GM21423 (cell line): ENCODE measurements around the gene FBXW7.
A peak's percentile ranks its signal among the peaks of the same experiment; 100 is the strongest.
"Not testable (repeated sequence)": the region's sequence is repeated elsewhere in the genome, so short reads cannot be mapped to it uniquely, and the experiment has no call there.

Experiments
- ATAC-seq: cut with Tn5 transposase; IDR thresholded peaks from one replicate; pipeline ENCODE4 v1.9.1; 2021; ENCODE audit warnings: mild to moderate bottlenecking, moderate library complexity; ENCODE audit not compliant: unreplicated experiment

FBXW7 gene

GRCh38 chr4:152545088-152545487, 9.2 kb upstream of the FBXW7 start:
- ATAC-seq: no peak

DNA sequence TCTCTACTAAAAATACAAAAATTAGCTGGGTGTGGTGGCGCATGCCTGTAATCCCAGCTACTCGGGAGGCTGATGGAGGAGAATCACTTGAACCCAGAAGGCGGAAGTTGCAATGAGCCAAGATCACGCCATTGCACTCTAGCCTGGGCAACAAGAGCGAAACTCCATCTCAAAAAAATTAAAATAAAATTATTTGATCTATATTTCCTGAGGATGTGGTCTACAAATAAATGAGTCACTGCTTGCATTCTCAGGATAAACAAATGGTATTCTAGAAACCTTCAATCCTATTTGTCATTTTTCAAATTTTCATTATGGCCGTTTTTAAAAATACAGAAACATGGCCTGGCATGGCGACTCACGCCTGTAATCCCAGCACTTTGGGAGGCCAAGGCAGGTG, 8.6 kb upstream of the FBXW7 start:
- not testable (repeated sequence) for ATAC-seq

DNA sequence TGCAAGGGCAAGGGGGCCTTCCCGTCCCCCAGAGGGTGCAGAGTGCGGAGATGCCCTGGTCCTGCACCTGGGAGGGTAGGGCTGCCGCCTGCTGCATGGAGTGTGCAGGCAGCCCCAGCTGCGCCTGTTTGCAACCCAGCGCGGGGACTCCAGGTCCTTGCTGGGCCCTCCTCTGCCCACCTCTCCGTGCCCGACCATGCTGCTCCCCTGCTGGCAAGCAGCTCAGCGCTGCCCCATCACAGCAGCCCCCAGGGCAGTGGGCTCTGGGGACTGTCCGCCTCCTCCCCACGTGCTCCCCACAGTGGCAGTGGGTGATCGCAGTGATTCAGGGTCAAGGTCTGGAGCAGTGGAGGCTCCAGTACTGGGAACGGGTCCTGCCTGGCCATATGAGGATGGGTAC, 5.0 kb upstream of the FBXW7 start:
- no peak for ATAC-seq

DNA sequence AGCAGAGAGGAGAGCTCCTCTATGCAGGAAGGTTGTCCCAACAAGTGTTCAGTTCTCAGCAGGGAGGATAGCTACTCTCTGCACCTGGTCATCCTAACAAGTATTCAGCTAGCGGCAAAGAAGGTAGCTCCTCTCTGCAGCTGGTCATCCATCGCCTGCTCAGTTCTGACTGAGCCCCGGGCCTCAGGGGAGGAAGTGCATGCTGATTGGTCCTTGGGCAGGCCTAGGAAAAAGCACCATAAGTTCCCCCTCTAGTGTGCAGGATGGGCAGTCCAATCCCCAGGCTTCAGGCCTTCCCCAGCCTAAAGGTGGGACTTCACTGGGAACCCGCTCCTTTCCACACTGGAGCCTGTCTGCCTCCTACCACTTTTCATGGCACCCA, 4.4 kb upstream of the FBXW7 start:
- no peak for ATAC-seq

DNA sequence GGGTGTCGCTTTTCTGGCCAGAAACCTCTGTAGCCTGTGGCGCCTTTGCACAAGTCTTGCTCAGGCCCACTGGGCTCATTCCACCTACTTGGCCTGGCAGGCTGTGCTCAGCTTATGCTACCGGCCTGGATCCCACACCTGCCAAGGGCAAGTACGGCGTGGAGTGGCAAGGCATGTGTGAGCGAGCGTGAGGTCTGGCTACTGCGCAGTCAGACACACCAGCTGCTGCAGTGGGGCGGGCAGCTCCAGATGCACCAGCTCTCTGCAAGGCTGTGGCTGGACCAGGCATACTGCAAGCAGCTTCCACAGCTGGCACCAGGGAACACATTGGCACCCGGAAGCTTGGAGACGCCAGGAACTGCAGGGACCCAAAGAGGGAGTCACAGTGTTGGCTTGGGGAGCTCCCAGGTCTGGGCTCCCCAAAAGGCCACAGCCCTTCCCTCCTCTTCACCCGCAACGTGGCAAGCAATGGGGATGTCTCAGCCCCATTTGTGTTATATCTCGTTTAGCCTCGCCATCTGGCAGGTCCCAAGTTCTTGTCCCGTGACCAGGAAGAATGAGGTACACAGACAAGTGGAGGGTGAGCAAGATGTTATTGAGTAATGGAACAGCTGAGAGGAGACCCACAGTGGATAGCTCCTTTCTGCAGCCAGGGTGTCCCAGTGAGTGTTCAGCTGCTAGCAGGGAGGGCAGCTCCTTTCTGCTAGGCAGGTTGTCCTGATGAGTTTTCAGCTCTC, 3.8 kb upstream of the FBXW7 start:
- no peak for ATAC-seq

GRCh38 chr4:152537881-152538280, 2.0 kb upstream of the FBXW7 start:
- no peak for ATAC-seq

GRCh38 chr4:152536545-152537182, 772 bp upstream of the FBXW7 start:
- peak; percentile 31 for ATAC-seq

DNA sequence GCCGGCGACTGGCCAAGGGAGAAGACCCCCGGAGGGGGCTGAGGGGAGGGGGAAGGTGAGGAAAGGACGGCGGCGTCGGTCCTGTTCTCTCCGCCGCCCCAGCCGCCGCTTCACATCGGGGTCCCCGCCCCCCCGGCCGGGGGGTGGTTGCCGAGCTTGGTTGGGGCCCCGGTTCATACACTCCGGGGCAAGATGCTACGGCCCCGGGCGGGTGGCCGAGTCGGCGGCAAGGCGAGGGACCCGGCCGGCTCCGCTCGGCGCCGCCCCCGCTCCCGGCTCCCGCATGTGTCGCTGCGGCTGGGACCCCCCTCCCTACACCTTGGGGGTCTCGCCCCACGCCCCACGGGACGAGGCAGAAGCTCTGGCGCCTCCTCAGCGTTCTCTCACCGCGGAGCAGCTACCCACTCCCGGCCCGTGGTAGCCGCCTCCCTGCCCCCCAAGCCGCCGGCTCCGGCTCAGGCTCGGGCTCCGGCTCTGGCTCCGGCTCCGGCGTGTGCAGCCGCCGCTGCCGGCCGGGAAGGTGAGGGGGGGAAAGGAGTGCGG, 461 bp downstream of the FBXW7 start:
- peak; percentile 5 for ATAC-seq

DNA sequence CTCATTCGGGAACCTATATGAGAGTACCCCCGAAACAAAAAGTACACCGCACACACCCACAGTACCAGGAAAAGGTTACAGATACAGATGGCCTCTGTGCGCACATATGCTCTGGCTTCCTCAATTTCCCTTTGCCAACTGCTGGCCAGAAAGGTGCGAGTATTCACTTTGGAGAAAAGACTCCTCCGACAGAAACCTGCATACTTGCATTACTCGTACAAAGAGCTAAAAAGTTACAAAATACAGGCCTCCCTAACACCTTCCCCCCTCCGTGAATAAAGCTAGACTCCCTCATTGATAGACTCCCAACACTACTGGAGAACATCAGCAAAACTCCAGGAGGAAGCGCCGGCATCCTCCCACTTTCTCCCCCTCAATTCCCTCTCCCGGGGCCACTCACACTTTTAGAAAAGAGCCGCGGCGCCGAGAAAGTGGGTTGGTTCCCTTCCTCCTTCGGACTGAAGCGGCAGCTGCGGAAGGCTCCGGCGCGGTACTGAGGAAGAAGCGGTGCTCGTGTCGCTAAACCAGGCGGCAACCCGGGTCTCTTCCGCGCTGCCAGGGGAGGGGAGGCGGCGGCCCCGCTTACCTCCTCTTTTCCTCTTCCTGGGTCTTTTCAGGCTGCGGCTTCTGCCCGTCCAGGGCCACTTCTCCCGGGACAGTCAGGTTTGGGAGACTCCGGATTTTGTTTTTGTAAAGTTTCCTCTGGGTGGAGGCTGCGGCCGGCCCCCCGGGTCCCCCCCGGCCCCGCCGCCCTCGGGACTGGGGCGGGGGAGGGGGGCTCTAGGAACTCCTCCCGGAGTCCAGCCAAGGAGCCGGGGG, 1.1 kb downstream of the FBXW7 start:
- ATAC-seq: no peak

DNA sequence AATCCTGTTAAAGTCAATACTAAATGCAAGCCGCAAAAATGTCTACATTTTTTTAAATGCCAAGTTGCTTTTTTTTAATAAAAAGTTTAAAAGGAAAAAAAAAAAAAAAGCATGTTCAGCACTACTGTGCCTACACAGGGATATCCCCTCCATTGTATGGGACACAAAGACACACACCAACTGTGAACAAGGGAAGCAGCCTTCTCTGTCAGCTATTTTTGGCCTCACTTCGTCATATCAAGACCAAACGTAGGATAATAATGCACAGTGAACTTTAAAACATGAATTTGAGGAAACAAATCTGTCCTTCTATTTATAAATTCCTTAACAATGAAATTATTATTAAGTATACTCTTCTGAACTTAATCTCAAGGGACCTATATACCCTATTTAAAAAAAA, 4.4 kb downstream of the FBXW7 start:
- ATAC-seq: no peak

DNA sequence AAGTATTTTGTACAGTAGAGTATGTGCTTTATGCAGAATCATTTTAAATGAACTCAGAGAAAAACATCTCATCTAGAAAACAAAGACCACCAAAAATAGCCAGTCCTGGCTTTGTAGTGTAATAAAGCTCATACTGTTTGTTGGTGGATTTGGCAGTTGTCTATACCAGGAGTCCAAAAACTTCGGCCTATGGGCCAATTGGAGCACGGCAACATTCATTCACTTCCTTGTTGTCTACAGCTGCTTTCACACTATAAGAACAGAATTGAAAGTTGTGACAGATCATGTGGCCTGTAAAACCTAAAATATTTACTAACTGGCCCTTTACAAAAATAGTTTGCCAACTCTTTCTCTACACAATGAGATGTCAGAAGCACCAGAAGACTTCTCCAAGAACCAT, 5.3 kb downstream of the FBXW7 start:
- ATAC-seq: no peak

DNA sequence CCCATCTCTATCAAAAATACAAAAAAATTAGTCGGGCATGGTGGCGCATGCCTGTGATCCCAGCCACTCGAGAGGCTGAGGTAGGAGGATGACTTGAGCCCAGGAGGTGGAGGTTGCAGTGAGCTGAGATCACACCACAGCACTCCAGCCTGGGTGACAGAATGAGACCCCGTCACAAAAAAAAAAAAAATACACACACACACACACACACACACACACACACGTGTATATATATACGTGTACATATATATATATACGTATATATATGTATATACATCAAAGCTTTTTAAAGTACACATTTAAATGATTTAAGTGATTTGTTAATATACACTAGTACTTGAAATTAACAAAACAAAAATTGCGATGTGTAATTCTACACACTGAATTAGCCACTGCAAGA, 6.0 kb downstream of the FBXW7 start:
- no peak for ATAC-seq

DNA sequence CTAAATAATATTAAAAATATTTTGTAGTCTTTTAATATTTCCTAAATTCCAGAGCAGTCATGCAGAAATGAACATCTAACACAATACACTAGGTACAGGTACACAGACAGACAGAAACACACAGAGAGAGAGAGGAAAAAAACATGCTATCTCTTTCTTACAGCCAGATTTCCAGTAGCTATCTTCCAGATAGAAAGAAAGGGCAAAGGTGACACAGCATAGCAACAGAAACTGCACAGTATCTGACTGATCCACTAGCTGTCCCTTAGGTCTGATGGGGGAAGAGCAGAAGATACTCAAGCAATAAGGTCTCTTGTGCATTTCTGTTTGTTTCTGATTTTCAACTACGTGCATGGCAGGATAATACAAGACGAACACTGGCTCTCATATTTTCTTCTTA, 7.8 kb downstream of the FBXW7 start:
- ATAC-seq: no peak

DNA sequence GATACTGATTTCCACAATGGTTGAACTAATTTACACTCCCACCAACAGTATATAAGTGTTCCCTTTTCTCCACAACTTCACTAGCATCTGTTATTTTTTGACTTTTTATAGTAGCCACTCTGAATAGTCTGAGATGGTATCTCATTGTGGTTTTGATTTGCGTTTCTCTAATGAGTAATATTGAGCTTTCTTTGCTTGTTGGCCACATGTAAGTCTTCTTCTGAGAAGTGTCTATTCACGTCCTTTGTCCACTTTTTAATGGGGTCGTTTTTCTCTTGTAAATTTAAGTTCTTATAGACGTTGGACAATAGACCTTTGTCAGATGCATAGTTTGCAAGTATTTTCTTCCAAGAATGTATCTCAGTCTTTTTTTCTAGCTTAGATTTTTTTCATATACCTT, 10.0 kb downstream of the FBXW7 start:
- ATAC-seq: no peak

DNA sequence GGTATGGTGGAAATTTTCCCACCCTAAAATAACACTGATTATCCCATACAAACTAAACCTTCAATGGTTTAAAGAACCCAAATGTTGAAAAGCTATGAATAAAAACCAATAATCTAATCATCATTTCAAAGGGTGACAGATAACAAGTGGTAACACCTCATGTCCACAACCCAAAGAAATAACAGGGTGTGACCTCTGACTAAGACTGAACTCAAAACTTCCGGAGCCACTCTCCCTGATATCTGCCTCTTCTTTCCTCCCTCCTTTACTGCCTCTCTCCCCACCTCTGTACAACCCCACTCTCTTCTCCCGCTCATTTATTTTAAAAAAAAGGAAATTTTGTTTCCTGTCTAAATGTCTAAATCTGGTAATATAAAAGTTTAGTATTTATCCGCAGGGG, 11.5 kb downstream of the FBXW7 start:
- no peak for ATAC-seq

DNA sequence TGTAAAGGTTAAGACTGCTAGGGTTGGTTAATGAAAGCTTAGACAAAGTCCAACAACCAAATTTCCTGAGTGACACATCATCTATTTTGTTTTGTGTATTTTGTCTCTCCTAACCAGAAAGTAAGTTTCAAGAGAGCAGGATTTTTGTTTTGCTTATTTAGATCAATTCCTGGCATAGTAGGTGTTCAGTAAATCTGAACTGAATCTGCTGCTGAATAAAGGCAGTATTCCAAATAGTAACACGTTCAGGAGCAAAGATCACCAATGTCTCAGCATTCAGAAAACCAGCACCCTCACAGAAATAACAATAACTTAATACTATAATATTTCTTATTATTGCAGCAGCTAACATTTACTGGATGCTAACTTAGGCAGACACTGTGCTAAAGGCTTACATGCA, 12.2 kb downstream of the FBXW7 start:
- no peak for ATAC-seq

DNA sequence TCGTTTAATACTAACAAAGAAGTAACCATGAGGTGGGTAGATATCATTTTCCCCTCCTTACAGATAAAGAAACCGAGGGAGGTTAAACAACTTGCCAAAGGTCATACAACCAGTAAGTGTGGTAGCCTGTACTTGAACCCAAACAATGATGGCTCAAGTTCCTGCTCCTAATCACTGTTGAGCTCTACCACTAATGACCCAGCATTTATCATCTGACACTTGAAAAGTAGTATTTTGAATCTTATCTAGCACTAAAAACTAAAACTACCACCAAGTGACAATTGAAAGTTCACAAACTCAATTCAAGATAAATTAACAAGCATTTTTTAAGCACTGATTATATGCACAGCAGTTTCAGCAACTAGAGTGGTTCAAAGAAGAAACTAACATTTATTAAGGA, 13.1 kb downstream of the FBXW7 start:
- ATAC-seq: no peak

DNA sequence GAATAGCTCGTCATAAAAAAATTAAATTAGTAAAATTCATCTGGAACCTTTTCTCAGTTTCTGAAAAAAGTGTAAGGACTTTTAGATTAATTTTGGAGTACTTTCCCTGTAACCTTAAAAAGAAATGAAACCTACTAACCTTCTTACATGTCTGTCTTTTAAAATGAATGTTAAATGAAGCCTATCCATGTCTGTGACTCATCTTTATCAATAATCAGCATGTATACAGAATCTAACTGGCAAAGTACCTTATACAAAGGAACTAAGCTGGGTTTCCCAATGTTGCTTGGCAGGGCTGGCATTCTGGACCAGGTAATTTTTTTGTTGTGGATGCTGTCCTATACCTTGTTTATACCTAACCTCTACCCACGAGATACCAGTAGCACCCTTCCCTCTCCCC, 13.6 kb downstream of the FBXW7 start:
- ATAC-seq: no peak

DNA sequence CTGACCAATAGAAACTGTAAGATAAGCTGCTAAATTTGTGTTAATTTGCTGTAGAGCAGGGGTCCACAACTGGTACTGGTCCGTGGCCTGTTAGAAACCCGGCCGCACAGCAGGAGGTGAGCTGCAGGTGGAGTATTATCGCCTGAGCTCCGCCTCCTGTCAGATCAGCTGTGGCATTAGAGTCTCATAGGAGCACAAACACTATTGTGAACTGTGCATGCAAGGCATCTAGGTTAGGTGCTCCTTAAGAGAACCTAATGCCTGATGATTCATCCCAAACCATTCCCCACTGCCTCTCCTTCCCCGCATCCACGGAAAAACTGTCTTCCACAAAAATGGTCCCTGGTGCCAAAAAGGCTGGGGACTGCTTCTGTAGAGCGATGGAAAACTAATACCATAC, 19.7 kb downstream of the FBXW7 start:
- ATAC-seq: no peak

DNA sequence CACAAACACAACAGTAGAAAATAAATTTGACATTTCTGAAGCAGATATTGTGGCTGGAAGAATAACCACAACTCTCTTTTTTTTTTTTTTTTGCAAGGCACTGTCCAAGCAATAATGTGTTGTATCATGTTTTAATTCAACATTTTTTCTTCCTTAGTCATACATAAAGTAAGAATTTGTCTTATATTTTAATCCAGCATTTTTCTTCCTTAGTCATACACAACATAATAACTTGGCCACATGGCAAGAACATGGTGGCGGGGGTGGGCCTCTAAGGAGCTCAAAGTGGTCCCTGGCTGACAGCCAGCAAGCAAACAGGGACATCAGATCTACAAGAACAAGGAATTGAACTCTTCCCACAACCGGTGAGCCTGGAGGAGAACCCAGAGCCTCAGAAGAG, 20.2 kb downstream of the FBXW7 start:
- no peak for ATAC-seq

GRCh38 chr4:152514356-152514755, 21.5 kb downstream of the FBXW7 start:
- ATAC-seq: no peak

DNA sequence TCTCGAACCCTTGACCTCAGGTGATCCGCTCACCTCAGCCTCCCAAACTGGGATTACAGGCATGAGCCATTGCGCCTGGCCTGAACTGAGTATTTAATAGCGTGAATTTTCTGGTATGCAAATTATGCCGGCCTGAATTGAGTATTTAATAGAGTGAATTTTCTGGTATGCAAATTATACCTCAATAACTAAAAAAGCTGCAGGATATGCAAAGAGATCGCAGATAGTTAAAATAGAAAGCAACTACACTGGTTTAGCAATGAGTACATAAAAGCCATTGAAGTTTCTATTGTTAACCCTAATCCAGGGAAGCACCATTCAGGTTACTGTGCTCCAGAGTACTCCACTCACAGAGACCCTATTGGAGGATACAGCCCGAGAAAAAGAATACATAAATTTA, 22.8 kb downstream of the FBXW7 start:
- ATAC-seq: no peak
